HG03521 (cell line): ENCODE measurements around the gene ZNF561.
A peak's percentile ranks its signal among the peaks of the same experiment; 100 is the strongest.
"Not testable (repeated sequence)": the region's sequence is repeated elsewhere in the genome, so short reads cannot be mapped to it uniquely, and the experiment has no call there.

Experiments used
- ATAC-seq: cut with Tn5 transposase; IDR thresholded peaks from one replicate; pipeline ENCODE4 v1.9.1; 2021; ENCODE audit warnings: mild to moderate bottlenecking, moderate library complexity; ENCODE audit not compliant: unreplicated experiment

ZNF561 gene

DNA sequence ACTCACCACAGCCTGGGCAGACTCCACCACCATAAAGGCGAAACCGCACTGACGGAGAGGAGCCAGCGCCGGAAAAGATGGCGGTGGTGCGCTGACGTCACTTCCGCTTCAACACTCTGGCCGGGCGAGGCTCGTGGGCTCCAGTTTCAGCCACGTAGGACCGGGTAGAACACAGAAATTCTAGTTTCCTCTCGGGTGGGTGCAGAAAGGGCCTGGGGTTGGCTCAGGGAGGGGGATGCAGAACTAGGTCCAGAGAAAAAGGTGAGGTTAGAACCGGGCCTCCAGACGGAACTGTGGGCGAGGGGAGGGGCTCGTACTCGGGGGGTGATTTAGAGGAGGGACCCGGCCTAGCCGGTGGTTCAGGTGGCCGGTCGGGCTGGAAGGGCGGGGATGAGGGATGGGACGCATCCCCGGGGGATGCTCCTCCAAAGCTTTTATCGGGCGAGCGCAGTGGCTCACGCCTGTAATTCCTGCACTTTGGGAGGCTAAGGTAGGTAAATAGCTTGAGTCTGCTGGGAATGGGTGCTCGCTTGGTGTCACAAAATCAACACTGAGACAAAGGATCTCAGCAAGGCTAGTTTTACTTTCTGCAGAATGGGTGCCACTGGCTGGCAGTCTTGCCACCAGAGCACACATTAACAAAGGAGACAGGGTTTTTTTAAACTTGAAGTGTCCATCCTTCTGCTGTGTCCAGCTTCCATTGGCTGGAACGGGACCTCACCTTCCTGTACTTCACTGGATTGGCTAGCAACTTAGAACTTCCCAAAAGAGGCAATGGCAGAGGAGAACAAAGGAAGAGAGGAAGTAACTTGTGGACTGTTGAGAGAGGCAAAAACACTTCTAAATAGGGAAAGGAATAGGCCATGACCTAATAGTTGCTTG lies at the start of gene ZNF561:
TSS of gene ZNF561 (minus strand) at position 77 of the 882 bp plus-strand sequence. CDS start 1,776 bp downstream, outside the sequence.
- ATAC-seq, result peak; percentile 84

DNA sequence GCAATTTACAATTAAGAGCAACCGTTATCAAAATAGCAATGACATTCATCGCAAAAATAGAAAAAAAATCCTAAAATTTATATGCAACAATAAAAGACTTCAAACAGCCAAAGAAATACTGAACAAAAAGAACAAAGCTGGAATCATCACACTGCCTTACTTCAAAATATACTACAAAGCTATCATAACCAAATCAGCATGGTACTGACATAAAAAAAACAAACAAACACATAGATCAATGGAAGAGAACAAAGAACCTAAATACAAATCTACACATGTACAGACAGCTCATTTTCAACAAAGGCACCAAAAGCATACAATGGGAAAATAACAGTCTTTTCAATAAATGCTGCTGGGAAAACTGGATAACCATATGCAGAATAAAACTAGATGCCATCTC lies 47.5 kb upstream of the ZNF561 start:
- ATAC-seq, result no peak

DNA sequence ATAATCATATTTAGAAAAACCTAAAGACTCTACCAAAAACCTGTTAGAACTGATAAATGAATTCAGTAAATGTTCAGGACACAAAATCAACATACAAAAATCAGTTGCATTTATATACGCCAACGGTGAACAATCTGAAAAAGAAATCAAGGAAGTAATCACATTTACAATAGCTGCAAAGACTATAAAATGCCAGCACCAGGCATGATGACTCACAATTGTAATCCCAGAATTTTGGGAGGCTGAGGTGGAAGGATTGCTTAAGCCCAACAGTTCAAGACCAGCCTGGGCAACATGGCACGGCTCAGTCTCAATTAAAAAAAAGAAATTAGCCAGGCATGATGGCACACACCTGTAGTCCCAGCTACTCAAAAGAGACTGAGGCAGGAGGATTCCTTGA lies 46.9 kb upstream of the ZNF561 start:
- no peak for ATAC-seq

DNA sequence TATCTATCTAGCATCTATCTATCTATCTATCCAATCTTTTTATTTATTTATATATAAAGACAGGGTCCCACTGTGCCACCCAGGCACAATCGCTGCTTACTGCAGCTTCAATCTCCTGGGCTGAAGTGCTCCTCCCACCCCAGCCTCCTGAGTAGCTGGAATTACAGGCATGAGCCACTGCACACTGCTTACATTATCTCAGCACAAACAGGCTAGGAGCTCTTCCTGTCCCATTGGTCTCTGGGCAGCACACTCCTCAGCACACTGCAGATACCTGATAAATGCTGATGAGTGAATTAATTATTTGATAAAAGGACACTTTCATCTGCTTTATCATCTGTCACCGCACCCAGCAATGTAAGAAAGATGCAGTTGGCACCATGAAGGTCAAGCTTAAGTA lies 37.7 kb upstream of the ZNF561 start:
- ATAC-seq, result no peak

DNA sequence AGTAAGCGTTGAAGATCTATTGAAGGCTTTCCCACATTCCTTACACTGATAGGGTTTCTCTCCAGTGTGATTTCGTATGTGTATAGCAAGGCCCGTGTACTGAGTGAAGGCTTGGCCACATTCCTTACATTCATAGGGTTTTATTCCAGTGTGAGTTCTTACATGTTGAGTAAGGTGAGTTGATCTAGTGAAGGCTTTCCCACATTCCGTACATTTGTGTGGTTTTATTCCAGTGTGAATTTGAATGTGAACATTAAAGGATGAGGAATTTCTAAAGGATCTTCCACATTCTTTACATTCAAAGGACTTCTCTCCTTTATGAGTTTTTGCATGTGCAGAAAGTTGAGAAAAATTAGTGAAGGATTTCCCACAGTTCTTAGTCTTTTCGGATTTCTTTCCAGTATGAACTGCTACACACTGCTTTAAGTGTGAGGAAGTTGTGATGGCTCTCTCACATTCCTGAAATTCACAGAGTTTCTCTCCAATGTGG lies 32.1 kb upstream of the ZNF561 start:
- not testable (repeated sequence) for ATAC-seq

DNA sequence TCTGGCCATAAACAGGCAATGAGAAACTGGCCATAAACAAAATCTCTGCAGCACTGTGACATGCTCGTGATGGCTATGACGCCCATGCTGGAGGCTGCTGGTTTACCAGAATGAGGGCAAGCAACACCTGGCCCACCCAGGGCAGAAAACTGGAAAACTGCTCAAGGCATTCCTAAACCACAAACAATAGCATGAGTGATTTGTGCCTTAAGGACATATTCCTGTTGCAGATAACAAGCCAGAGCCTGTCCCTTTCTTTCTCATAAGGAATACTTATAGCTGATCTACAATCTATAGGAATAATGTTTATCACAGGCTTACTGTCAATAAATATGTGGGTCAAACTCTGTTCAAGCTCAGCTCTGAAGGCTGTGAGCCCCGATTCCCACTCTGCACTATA lies 30.4 kb upstream of the ZNF561 start:
- not testable (repeated sequence) for ATAC-seq

DNA sequence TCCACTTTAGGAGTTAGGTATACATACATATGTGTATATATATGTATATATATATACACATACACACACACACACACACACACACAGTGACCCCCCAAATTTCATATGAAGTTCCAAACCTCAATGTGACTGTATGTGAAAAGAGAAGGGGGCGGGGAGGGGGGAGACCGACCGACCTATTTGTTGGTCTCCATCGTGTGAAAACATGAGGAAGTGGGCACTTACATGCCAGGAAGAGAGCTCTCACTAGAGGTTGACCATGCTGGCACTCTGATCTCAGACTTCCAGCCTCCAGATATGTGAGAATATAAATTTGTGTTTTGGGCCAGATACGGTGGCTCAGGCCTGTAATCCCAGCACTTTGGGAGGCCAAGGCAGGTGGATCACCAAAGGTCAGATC lies 29.3 kb upstream of the ZNF561 start:
- no peak for ATAC-seq

DNA sequence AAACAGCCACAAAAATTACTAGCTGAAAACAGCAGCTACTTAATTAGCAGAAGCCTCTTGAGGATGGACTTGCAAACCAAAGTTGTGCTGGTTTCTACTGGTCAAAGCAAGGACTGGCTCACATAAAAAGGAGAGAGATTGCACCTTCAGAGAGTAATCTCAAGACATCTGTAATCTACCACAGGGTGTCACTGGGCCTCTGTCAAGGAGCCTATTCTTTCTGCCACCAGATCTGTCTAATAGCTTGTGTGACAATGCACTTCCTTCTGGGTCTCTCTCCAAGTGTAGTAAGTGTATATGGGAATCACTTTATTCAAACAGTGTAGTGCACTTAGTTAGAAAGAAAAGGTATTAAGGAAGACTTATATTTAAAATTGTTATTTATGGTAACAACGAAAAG lies 24.4 kb upstream of the ZNF561 start:
- no peak for ATAC-seq

DNA sequence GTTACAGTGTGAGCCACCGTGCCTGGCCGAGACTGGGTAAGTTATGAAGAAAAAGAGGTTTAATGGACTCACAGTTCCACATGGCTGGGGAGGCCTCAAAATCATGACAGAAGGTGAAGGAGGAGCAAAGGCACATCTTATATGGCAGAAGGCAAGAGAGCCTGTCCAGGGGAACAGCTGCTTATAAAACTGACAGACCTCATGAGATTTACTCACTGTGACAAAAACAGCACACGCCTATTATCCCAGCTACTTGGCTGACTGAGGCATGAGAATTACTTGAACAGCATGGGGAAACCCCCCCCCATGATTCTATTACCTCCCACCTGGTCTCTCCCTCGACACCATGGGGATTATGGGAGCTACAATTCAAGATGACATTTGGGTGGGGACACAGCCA lies 23.4 kb upstream of the ZNF561 start:
- ATAC-seq, result no peak

DNA sequence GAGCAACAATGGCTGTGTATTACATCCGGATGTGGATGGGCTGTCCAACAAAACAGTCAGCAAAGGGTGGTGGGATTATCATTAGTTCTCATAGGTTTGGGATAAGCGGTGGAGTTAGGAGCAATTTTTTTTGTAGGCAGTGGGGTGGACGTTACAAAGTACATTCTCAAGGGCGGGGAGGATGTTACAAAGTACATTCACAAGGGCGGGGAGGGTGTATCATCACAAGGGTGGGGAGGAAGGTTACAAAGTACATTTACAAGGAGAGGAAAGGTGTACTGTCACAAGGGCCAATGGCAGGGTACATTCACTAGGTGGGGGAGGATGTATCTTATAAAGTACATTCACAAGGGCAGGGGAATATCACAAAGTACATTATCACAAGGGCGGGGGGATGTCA lies 20.8 kb upstream of the ZNF561 start:
- no peak for ATAC-seq

DNA sequence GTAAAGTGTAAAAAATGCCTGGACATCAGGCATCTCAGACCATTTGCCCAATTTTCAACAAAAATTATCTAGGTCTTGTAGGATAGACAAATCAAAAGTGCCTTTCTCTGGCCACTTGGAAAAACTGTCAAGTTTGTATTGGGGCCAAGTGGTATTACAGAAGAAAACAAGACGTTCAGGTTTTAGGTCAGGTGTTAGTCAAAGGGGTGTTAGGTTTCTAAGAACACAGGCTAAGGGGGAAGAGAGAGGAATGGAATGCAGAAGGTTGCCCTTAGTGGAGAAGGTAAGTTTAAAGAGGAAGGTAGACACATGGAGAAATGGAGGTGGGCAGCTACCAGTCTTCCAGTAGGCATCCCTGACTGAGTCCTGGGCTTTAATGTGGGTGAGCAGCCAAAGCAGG lies 19.9 kb upstream of the ZNF561 start:
- ATAC-seq, result no peak

DNA sequence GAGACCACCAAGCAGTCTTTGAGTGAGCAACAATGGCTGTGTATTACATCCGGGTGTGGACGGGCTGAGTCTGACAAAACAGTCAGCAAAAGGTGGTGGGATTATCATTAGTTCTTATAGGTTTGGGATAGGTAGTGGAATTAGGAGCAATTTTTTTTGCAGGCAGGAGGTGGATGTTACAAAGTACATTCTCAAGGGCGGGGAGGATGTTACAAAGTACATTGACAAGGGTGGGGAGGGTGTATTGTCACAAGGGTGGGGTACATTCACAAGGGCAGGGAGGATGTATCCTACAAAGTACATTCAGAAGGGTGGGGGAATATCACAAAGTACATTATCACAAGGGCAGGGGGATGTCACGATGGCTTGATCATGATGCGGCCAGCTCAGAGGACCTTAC lies 15.0 kb upstream of the ZNF561 start:
- ATAC-seq, result no peak

DNA sequence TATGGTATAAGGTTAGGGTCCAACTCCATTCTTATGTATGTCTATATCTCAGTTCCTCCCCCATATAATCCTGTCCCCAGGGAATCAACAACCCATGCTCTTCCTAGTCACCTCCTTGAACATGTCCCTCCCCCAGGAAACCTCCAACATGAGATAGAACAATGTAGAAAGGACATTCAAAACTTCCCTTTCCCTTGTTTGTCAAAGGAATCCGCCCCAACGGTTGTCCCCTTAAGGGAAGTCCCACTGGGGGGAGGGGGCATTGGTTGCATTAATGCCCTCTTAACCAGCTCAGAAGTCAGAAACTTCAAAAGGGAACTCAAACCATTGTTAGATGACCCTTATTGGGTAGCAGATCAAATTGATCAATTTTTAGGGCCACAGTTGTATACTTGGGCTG lies 6.8 kb upstream of the ZNF561 start:
- ATAC-seq, result no peak

DNA sequence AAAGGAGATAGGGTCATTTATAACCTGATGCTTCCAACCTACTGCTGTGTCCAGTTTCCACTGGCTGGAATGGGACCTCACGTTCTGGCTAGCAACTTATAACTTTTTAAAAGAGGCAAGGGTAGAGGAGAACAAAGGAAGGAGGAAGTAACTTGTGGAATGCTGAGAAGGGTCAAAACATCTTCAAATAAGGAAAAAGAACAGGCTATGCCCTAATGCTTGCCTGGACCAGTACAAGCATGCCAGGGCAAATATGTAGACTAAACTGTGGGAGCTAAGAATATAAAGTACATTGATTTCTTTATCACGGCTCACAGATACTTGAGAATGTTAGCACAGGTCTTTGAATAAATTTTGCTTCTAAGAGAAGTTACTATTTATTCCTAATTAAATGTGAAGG lies 1.5 kb upstream of the ZNF561 start:
- no peak for ATAC-seq

DNA sequence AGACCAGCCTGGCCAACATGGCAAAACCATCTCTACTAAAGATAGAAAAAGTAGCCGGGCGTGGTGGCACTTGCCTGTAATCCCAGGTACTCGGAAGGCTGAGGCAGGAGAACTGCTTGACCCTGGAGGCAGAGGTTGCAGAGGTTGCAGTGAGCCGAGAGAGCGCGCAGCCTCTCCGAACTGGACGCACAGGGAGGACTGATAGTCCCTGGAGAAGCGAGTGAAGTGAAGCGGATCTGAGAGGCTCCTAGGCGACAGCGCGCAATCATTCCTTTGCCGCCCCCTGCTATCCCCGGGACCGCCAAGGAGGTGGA lies 233 bp downstream of the ZNF561 start:
- no peak for ATAC-seq

DNA sequence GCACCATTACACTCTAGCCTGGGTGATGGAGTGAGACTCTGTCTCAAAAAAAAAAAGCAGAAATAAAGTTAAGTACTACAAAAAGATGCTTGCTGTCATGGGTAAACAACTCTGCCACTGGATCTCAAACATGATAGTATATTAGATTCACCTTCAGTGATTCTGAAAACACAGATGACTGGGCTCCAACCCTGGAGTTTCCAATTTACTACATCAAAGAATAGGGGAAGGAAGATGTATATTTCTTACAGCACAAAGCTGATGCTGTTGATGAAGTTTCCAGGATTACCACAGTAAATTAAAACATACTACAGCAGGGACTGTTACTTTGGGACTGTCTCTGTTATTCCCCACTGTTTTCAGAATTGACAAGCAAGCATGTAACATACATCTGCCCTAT lies 5.2 kb downstream of the ZNF561 start:
- ATAC-seq, result no peak

DNA sequence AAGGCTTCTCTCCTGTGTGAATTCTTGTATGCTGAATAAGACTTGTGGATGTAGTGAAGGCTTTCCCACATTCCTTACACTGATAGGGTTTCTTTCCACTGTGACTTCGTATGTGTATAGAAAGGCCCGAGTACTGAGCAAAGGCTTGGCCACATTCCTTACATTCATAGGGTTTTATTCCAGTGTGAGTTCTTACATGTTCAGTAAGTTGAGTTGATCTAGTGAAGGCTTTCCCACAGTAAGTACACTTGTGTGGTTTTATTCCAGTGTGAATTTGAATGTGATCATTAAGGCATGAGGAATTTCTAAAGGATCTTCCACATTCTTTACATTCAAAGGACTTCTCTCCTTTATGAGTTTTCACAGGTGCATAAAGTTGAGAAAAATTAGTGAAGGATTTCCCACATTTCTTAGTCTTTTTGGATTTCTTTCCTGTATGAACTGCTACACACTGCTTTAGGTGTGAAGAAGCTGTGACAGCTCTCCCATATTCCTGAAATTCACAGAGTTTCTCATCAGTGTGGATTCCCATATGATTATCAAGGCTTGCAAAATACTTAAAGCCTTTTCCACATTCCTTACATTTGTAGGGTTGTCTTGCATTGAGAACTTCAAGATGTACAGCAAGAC lies 10.4 kb downstream of the ZNF561 start:
- no peak for ATAC-seq

DNA sequence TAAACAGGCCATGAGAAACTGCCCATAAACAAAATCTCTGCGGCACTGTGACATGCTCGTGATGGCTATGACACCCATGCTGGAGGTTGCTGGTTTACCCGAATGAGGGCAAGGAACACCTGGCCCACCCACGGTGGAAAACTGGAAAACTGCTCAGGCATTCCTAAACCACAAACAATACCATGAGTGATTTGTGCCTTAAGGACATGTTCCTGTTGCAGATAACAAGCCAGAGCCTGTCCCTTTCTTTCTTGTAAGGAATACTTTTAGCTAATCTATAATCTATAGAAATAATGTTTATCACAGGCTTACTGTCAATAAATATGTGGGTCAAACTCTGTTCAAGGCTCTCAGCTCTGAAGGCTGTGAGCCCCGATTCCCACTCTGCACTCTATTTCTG lies 12.1 kb downstream of the ZNF561 start:
- no peak for ATAC-seq

DNA sequence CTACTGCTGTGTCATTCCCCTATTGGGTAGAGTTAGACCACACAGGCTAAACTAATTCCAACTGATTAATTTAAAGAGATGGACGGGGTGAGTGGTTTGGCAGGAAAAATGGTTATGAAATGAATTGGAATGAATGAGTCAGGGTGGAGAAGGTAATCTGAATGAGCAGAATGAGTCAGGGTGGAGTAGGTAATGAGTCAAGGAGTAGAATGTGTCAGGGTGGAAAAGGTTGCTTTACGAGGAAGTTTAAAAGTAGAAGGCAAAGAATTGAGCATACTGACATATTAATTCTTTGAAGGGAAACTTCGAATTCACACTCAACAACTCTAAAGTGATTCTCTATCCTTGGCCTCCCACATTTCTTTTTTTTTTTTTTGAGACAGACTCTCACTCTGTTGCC lies 24.0 kb downstream of the ZNF561 start:
- ATAC-seq, result no peak

DNA sequence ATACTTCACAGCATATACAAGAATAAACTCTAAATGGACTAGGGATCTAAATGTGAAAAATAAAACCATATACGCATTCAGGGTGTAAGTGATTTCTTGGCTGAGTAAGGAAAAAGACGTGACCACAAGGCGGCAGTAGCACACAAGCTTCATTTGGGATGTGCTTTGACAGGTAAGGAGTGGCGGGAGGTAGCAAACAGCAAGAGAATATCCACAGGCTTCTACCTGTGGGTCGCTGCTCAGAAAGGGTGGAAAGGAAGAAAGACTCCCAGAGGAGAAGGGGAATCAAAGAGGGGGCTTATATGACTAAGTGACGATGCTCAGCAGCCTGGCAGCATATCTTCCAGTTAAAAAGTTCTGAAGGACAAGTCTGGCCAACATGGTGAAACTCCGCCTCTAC lies 34.3 kb downstream of the ZNF561 start:
- ATAC-seq, result no peak

DNA sequence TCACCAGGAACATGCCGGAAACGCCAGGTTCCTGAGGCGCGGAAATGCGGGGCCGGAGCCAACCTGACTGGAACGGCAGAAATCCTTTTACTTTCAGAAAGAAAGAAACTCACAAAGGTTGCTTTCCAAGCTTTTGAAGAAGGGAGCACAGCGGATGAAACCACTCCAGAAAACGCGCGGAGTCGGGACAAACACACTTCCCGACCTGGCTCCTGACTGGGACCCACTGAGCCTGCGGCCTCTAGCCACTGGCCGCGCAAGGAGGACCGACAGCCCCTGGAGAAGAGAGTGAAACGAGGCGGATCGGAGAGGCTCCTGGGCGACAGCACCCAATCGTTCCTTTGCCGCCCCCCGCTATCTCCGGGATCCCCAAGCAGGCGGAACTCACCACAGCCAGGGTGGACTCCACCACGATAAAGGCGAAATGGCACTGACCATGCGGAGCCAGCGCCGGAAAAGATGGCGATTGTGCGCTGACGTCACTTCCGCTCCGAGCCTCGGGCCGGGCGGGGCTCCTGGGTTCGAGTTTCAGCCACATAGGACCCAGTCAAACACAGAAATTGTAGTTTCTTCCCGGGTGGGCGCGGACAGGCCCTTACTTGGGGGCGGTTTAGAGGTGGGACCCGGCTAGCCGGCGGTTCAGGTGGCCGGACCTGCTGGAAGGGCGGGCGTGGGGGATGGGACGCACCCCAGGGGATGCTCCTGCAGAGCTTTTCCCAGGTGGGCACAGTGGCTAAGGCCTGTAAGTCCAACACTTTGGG lies 36.8 kb downstream of the ZNF561 start, which contains the start of gene ZNF121:
TSS of gene ZNF121 (minus strand) at position 432 of the 761 bp plus-strand sequence. CDS start 16,407 bp downstream, outside the sequence.
- ATAC-seq, result peak; percentile 82
